IgD-negative memory B cell (primary cell): Measurements from ENCODE around the gene TFIP11. TPM values are rescaled to one million over a fixed set of nuclear protein-coding genes. Genes with fewer than 3 reads are reported as not detected.

Source experiments
- H3K27ac Mint-ChIP-seq, 3 donors: one replicate each; pipeline ENCODE4 v1.8.0; 2020 to 2022; ENCODE audit warnings: mild to moderate bottlenecking in 3 of 3, mixed read lengths in 3 of 3, moderate library complexity in 1 of 3
- H3K27me3 Mint-ChIP-seq: one replicate; pipeline ENCODE4 v1.8.0; 2021; ENCODE audit warnings: mixed read lengths
- H3K36me3 Mint-ChIP-seq: one replicate; pipeline ENCODE4 v1.8.0; 2020; ENCODE audit warnings: mild to moderate bottlenecking, mixed read lengths
- H3K4me1 Mint-ChIP-seq, 3 donors: one replicate each; pipeline ENCODE4 v1.8.0; 2020 to 2022; ENCODE audit warnings: mixed read lengths in 3 of 3, mild to moderate bottlenecking in 1 of 3
- H3K4me3 Mint-ChIP-seq, 4 donors: one replicate each; pipeline ENCODE4 v1.8.0; 2020 to 2022; ENCODE audit warnings: mild to moderate bottlenecking in 4 of 4, mixed read lengths in 4 of 4, moderate library complexity in 3 of 4
- H3K9me3 Mint-ChIP-seq, 3 donors: one replicate each; pipeline ENCODE4 v1.8.0; 2020 to 2021; ENCODE audit warnings: mixed read lengths in 3 of 3, mild to moderate bottlenecking in 1 of 3
- polyA plus RNA-seq: library from polyadenylated mRNA; unstranded; fragments of 300-500 nt; fragmentation: Illumina TruSeq; gene quantifications from one replicate; pipeline ENCODE4 v1.2.3, GENCODE V29; 2021

The TFIP11 gene
- polyA plus RNA-seq, 1 donor from 2014 or later, result 32.3 TPM

DNA sequence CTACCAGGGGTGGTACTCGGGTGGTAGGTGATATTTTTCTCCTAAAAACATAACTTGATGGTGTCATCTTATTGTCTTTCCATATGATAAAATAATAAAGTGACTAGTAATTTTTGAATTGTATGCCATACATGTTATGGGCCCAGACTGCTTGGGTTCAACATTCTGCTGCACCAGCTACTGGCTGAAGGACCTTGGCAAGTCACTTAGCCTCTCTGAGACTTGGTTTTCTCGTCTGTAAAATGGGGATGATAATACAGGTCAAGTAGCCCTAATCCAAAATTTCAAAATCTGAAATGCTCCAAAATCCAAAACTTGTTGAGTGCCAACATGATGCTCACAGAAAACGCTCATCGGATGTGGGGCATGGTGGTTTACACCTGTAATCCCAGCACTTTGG lies 35.6 kb upstream of the TFIP11 start:
- Mint-ChIP-seq H3K4me1 (peaks cover 0 to 11% (median 6%) of the 10 kb centered on the region in 3 donors), H3K27ac (no peak overlapping the region), H3K4me3 (no peak overlapping the region)

DNA sequence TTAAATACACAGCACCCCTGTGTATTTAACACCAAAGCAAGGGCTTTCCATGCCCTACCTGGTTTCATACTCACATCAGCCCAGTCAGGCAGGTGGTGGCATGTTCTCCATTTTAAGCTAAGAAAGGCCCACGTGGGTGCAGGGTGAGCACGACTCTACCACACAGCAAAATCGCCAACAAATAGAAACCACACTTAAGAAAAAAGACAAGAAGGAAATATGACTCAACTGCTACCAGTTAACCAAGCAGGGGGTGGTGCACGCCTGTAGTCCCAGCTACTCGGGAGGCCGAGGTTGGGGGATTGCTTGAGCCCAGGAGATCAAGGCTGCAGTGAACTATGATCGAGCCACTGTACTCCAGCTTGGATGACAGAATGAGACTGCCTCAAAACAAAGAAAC lies 35.2 kb upstream of the TFIP11 start:
- peak overlapping the region in 1 of 3 donors; percentile 29 for H3K27ac Mint-ChIP-seq
- H3K4me1 Mint-ChIP-seq, result peaks cover 2 to 13% (median 10%) of the 10 kb centered on the region in 3 donors
- no peaks in the 10 kb centered on the region for H3K9me3 Mint-ChIP-seq
- H3K36me3 Mint-ChIP-seq, result peaks cover 5% of the 10 kb centered on the region
- H3K27me3 Mint-ChIP-seq, result no peaks in the 10 kb centered on the region
- H3K4me3 Mint-ChIP-seq, result no peak overlapping the region

More for the DNA sequence above, 35.6 kb upstream of the TFIP11 start:
- peaks cover 5% of the 10 kb centered on the region for H3K36me3 Mint-ChIP-seq
- no peaks in the 10 kb centered on the region for H3K27me3 Mint-ChIP-seq
- no peaks in the 10 kb centered on the region for H3K9me3 Mint-ChIP-seq

DNA sequence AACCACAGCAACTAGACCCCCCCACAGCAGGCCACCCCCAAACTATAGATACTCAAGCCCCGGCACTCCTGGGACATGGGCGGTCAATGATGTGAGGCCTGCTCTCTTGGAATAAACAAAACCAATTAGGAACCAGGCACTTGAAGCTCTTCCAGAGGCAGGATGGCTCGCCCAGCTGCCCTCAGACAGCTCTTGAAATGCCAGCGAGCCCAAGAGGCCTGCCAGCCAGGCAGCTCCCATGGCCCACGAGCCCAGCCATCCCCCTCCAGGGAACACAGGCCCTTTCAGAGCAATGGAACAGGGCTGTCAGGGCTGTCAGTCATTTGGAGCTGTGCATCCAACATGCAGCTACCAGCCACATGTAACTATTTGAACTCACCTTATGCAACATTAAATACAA lies 34.0 kb upstream of the TFIP11 start:
- Mint-ChIP-seq H3K9me3 (no peaks in the 10 kb centered on the region), H3K4me1 (peaks cover 4 to 11% (median 10%) of the 10 kb centered on the region in 3 donors), H3K4me3 (no peak overlapping the region), H3K27ac (peak overlapping the region in 2 of 3 donors; percentile 29 to 60), H3K27me3 (no peaks in the 10 kb centered on the region), H3K36me3 (peaks cover 5% of the 10 kb centered on the region)

DNA sequence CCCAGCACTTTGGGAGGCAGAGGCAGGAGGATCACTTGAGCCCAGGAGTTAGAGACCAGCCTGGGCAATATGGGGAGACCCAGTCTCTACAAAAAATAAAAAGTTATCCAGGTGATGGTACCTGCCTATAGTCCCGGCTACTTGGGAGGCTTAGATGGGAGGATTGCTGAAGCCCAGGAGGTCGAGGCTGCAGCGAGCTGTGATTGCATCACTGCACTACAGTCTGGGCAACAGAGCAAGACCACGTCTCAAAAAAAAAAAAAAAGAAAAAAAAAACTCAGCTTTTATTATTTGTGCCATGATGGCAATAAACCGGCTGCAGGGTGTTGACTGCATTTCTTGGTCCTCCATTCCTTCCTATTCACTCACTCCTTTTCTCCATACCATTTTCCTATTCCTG lies 33.6 kb upstream of the TFIP11 start:
- H3K4me3 Mint-ChIP-seq, result no peak overlapping the region
- H3K27me3 Mint-ChIP-seq, result no peaks in the 10 kb centered on the region
- H3K27ac Mint-ChIP-seq, result peak overlapping the region in 1 of 3 donors; percentile 60
- peaks cover 4 to 11% (median 10%) of the 10 kb centered on the region in 3 donors for H3K4me1 Mint-ChIP-seq
- peaks cover 5% of the 10 kb centered on the region for H3K36me3 Mint-ChIP-seq
- no peaks in the 10 kb centered on the region for H3K9me3 Mint-ChIP-seq

DNA sequence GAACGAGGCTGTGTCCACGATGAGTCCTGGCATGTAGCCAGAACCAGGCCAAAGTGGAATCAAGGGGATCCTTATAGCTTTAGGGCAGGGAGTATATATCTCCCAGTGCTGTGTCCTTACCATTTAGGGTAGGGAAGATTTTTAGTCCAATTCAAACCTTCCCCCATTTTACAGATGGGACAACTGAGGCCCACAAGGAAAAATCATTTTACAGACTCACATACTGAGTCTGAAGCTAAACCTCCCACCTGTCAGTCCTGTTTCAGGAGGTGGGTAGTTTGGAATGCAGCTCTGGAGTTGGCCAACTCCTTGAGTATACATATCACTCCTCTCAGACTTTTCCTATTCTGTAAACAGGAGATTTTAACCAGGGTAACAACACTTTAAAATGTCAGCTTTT lies 33.1 kb upstream of the TFIP11 start:
- H3K27ac Mint-ChIP-seq, result no peak overlapping the region
- no peaks in the 10 kb centered on the region for H3K9me3 Mint-ChIP-seq
- peaks cover 4 to 11% (median 10%) of the 10 kb centered on the region in 3 donors for H3K4me1 Mint-ChIP-seq
- peaks cover 5% of the 10 kb centered on the region for H3K36me3 Mint-ChIP-seq
- H3K4me3 Mint-ChIP-seq, result no peak overlapping the region
- no peaks in the 10 kb centered on the region for H3K27me3 Mint-ChIP-seq

DNA sequence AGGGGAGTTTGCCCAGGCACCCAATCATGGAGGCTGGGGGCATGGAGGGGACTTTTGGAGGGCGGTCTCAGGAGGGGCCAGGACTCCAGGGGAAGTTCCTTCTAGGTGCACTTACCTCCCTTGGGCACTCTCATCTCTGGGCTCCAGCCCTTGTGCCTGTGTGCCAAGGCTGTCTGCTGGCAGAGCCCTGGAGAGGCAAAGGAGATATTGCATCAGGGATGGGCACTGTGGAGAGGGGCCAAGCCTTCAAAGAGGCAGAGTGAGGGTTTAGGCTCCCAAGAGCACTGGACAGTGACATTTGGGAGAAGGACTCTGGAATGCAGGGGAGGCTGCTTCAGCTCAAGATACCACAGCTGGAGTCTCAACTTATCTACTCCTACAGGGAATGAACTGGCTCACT lies 32.2 kb upstream of the TFIP11 start:
- H3K27ac Mint-ChIP-seq, result peak overlapping the region in 1 of 3 donors; percentile 19
- H3K27me3 Mint-ChIP-seq, result no peaks in the 10 kb centered on the region
- peaks cover 4 to 11% (median 10%) of the 10 kb centered on the region in 3 donors for H3K4me1 Mint-ChIP-seq
- H3K9me3 Mint-ChIP-seq, result no peaks in the 10 kb centered on the region
- H3K4me3 Mint-ChIP-seq, result no peak overlapping the region
- H3K36me3 Mint-ChIP-seq, result peaks cover 5% of the 10 kb centered on the region

DNA sequence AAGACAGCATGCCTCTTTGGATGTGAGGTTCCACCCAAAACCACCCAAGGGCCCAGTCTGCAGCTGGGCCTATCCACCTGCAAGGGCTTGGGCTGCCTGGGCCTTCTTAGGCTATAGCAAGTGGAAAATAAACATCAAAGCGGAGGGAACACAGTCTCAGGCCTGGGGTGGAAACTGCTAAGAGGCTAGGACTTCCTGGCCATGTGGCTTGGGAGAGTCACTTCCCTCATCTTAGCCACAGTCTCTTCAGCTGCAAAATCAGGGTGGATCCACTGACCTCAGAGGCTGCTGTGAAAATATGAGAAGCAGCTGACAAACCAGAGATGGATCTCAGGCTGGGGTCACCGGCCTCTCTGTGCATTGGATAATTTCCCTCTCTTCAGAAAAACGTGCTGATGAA lies 30.6 kb upstream of the TFIP11 start:
- peak overlapping the region in 1 of 3 donors; percentile 90 for H3K27ac Mint-ChIP-seq
- peak overlapping the region in 1 of 4 donors; percentile 32 for H3K4me3 Mint-ChIP-seq
- no peaks in the 10 kb centered on the region for H3K9me3 Mint-ChIP-seq
- H3K4me1 Mint-ChIP-seq, result peaks cover 6 to 11% (median 10%) of the 10 kb centered on the region in 3 donors
- H3K36me3 Mint-ChIP-seq, result peaks cover 4% of the 10 kb centered on the region
- no peaks in the 10 kb centered on the region for H3K27me3 Mint-ChIP-seq

DNA sequence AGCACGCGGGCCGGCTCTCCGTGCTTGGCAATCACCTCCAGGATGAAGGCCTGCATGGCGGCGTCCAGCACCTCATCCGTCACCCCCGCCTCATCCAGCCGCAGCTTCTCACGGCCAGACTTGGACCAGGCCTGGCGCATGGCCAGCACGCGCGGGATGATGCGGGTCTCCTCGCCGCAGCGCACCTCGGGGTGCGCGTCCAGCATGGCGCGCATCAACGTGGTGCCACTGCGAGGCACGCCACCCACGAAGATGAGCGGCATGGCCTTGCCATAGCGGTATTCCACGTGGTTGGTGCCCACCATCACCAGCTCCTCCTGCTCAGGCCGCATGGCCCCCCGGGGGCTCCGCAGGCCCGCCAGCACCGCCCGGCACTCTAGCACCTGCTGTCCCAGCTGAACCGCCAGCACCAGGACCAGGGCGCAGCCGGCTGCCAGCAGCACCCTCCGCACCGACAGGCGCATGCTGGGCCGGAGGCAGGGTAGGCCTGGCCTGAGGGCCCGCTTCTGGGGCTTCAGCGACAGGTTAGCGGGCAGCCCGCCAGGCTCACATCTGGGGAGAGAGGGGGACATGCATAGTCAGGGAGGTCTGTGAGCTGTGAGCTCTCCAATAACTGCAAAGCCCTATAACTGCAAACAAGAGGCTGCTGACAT lies 29.0 kb upstream of the TFIP11 start:
- Mint-ChIP-seq H3K9me3 (no peaks in the 10 kb centered on the region), H3K27me3 (no peaks in the 10 kb centered on the region), H3K36me3 (peaks cover 2% of the 10 kb centered on the region), H3K27ac (no peak overlapping the region), H3K4me1 (peaks cover 8 to 13% (median 11%) of the 10 kb centered on the region in 3 donors), H3K4me3 (no peak overlapping the region)

DNA sequence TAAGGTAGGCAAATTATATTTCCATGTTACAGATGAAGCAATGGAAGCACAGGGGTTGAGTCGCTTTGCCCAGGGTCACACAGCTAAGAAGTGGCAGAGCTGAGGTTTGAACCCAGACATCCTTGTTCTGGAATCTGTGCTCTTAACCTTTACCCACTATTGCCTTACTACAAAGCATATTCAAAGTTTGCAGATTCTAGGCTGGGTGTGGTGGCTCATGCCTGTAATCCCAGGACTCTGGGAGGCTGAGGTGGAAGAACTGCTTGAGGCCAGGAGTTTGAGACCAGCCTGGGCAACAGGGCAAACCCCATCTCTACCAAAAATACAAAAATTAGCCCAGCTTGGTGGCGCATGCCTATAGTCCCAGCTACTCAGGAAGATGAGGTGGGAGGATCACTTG lies 27.8 kb upstream of the TFIP11 start:
- Mint-ChIP-seq H3K27me3 (no peaks in the 10 kb centered on the region), H3K36me3 (peaks cover 4% of the 10 kb centered on the region), H3K27ac (no peak overlapping the region), H3K9me3 (no peaks in the 10 kb centered on the region), H3K4me1 (peaks cover 16 to 20% (median 20%) of the 10 kb centered on the region in 3 donors), H3K4me3 (no peak overlapping the region)

DNA sequence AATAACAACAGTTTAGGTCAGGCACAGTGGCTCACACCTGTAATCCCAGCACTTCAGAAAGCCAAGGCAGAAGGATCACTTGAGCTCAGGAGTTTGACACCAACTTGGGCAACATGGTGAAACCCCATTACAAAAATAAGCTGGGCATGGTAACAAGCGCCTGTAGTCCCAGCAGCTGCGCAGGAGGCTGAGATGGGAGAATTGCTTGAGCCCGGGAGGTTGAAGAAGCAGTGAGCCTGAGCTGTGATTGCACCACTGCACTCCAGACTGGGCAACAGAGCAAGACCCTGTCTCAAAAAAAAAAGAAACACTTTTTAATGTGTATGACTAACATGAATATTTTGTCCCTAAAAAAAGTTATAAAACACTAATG lies 24.5 kb upstream of the TFIP11 start:
- Mint-ChIP-seq H3K27me3 (no peaks in the 10 kb centered on the region), H3K9me3 (no peaks in the 10 kb centered on the region), H3K4me1 (peaks cover 21 to 28% (median 26%) of the 10 kb centered on the region in 3 donors), H3K36me3 (peaks cover 4% of the 10 kb centered on the region), H3K27ac (no peak overlapping the region), H3K4me3 (no peak overlapping the region)

DNA sequence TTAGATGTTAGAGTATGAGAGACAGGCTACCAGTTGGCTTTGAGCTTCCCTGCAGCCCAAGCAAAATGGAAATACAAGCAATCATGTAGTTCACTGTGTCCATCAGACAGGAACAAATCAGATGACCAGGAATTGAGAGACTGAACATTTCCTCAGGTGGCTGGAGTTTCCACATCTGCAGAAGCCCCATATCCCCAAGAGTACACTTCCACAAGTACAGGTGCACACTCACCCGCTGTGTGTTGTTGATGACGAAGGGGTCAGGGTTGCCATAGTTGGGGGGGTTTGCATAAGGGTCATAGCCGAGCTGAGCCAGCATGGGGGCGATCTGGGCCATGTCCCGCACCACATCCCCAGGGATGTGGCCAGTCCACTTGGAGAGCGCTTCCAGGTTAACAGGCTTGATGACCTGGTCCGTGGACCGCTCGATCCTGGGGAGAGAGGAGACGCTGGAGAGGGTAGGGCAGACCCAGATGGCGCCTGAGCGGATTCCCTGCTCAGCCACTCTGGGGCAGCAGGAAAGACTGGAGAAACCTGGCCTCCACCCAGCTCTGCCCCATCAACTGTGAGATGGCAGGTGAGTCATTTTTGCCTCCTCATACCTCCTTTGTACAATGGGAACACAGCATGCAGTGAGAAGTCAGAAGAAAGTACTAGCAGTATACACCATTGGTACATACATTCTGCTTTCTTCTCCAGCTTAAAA lies 23.9 kb upstream of the TFIP11 start:
- Mint-ChIP-seq H3K4me1 (peaks cover 21 to 28% (median 26%) of the 10 kb centered on the region in 3 donors), H3K27me3 (no peaks in the 10 kb centered on the region), H3K27ac (peak overlapping the region; percentile 86 to 96 (median 89)), H3K36me3 (peaks cover 4% of the 10 kb centered on the region), H3K9me3 (no peaks in the 10 kb centered on the region), H3K4me3 (peak overlapping the region in 2 of 4 donors; percentile 70 to 82)

DNA sequence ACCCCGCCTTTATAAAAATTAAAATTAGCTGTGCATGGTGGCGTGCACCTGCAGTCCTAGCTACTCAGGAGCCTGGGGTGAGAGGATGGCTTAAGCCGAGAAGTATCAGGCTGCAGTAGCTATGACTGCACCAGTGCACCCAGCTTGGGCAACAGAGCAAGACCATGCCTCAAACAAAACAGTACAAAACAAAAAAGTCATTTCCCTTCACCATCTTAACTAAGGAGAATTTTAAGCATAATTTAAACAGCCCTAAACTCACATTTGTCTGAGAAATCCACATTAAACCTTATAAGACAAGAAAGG lies 23.3 kb upstream of the TFIP11 start:
- peak overlapping the region; percentile 25 to 82 (median 72) for H3K4me3 Mint-ChIP-seq
- H3K27me3 Mint-ChIP-seq, result no peaks in the 10 kb centered on the region
- H3K4me1 Mint-ChIP-seq, result peaks cover 21 to 28% (median 26%) of the 10 kb centered on the region in 3 donors
- no peaks in the 10 kb centered on the region for H3K9me3 Mint-ChIP-seq
- H3K27ac Mint-ChIP-seq, result peak overlapping the region; percentile 86 to 96 (median 89)
- peaks cover 4% of the 10 kb centered on the region for H3K36me3 Mint-ChIP-seq

DNA sequence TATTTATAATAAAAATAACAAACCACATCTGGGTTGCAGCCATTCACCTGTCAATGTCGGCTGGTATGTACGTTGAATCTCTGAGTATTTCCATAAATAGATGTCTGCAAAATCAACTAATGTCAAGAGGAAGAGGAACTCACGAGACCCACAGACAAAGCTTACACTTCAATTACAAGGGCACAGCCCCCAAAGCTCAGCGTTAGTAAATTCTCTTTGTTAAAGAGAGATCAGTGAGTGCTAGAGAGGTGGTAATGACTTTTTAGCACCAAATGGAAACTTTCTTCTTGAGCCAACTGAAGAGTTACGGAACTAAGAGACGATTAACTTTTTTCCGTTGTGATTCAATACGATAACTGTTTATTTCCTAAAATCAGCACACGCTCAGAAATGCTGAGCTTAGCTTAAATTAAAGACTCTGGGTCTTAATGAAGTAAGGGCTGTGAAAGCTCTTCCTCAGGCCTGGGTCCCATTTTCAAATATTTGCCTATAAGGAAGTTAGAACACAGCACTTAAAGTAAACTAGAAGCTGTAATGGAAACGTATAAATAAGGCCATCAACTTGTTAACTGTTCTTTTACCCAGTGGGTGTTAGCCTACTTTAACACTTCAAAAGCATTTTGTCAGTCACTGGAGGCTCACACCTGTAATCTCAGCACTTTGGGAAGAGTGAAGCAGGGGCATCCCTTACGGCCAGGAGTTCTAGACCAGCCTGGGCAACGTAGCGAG lies 22.8 kb upstream of the TFIP11 start:
- peak overlapping the region; percentile 48 to 82 (median 72) for H3K4me3 Mint-ChIP-seq
- peaks cover 21 to 28% (median 26%) of the 10 kb centered on the region in 3 donors for H3K4me1 Mint-ChIP-seq
- H3K27ac Mint-ChIP-seq, result peak overlapping the region; percentile 86 to 96 (median 89)
- no peaks in the 10 kb centered on the region for H3K27me3 Mint-ChIP-seq
- peaks cover 4% of the 10 kb centered on the region for H3K36me3 Mint-ChIP-seq
- no peaks in the 10 kb centered on the region for H3K9me3 Mint-ChIP-seq

DNA sequence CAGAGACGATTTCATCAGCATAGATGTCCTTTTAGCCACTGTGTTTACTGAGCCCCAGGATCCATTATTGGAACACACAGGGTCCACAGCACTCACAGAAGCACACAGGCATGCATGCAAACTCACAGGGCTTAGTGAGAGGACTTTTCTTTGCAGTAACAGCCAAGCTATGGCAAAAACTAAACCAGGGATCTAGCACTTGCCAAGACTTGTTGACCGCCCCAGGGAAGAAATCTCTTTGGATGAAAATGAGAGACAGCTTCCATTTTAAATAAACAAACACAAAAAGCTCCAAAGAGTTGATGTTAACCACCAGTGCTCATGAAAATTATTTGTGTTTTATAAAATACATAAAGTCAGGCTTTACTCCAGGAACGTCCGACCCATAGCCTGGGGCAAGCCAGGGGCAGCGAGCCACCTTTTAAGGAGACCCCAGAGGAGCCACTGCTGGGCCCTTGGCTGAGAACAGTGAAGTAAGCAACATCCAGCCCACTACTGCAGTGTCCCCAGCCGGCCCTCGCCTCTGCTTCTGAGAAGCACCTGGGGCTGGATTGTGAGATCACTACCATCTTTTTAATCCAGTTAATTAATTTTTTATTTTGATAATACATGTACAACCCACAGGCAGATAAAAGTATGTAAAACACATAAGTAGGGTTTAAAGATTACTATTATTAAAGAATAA lies 22.0 kb upstream of the TFIP11 start:
- no peaks in the 10 kb centered on the region for H3K9me3 Mint-ChIP-seq
- H3K4me1 Mint-ChIP-seq, result peaks cover 21 to 28% (median 26%) of the 10 kb centered on the region in 3 donors
- peak overlapping the region in 2 of 4 donors; percentile 70 to 83 for H3K4me3 Mint-ChIP-seq
- peak overlapping the region in 1 of 3 donors; percentile 86 for H3K27ac Mint-ChIP-seq
- H3K36me3 Mint-ChIP-seq, result peaks cover 4% of the 10 kb centered on the region
- no peaks in the 10 kb centered on the region for H3K27me3 Mint-ChIP-seq

DNA sequence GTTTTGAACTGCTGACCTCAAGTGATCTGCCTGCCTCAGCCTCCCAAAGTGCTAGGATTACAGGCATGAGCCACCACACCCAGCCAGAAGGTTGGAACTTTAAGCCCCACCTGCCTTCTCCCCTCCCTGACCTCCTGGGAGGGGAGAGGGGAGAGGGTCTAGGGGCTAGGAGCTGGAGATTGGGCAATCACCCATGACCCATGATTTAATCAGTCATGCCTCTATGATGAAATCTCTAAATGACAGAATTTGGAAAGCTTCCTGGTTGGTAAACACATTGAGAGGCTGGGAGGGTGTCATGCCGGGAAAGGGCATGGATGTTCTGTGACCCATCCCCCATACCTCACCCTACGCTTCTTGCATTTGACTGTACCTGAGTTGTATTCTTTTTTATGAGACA lies 17.1 kb upstream of the TFIP11 start:
- Mint-ChIP-seq H3K9me3 (no peaks in the 10 kb centered on the region), H3K4me3 (no peak overlapping the region), H3K4me1 (peaks cover 5 to 13% (median 12%) of the 10 kb centered on the region in 3 donors), H3K36me3 (peaks cover 1% of the 10 kb centered on the region), H3K27me3 (no peaks in the 10 kb centered on the region), H3K27ac (no peak overlapping the region)
